CD4-positive, alpha-beta memory T cell (primary cell): ENCODE results near the gene SNIP1. TPM values are rescaled to one million over a fixed set of nuclear protein-coding genes. Genes with fewer than 3 reads are reported as not detected.

Experiments
- CTCF ChIA-PET: fragments of 350-600 bp; sonication (Branson Sonifier 250); formaldehyde crosslinking; loops from one replicate; lab custom pipeline; 2021; ENCODE audit warnings: inconsistent platforms; ENCODE audit not compliant: partially characterized antibody; lab: Charles Lee
- POLR2A ChIA-PET: fragments of 350-600 bp; sonication (Branson Sonifier 250); formaldehyde crosslinking; loops from one replicate; lab custom pipeline; 2021; ENCODE audit not compliant: partially characterized antibody; lab: Charles Lee
- DNase-seq, 5 donors: peaks; one replicate each; pipeline versions ENCODE4 v3.0.0 to v3.0.0-alpha.2; 2020 to 2022; ENCODE audit warnings: mixed read lengths in 1 of 5
- H3K27ac ChIP-seq: one replicate; pipeline ENCODE4 v1.7.0; 2013; ENCODE audit warnings: low read depth, low read length
- H3K27me3 ChIP-seq: 2 replicates; pipeline ENCODE4 v1.7.0; 2013; ENCODE audit warnings: mild to moderate bottlenecking, low read length, moderate library complexity; ENCODE audit not compliant: insufficient read depth
- H3K36me3 ChIP-seq: 2 replicates; pipeline ENCODE4 v1.7.0; 2013; ENCODE audit warnings: mild to moderate bottlenecking, low read length, moderate library complexity; ENCODE audit not compliant: insufficient read depth
- H3K4me1 ChIP-seq: 2 replicates; pipeline ENCODE4 v1.7.0; 2013; ENCODE audit warnings: mild to moderate bottlenecking, low read length, moderate library complexity; ENCODE audit not compliant: insufficient read depth
- H3K4me3 ChIP-seq, 2 donors: one replicate each; pipeline ENCODE4 v1.7.0; 2013; ENCODE audit warnings: low read length in 2 of 2, mild to moderate bottlenecking in 1 of 2
- H3K9me3 ChIP-seq, 2 donors: one replicate each; pipeline ENCODE4 v1.7.0; 2013; ENCODE audit warnings: low read length in 2 of 2, control low read depth in 1 of 2; ENCODE audit not compliant: control insufficient read depth in 1 of 2
- H3K27ac Mint-ChIP-seq, 7 donors: one replicate each; pipeline ENCODE4 v1.8.0; 2020 to 2021; ENCODE audit warnings: mixed read lengths in 7 of 7, mild to moderate bottlenecking in 6 of 7, inconsistent platforms in 3 of 7, moderate library complexity in 3 of 7
- H3K27me3 Mint-ChIP-seq, 2 donors: one replicate each; pipeline ENCODE4 v1.8.0; 2020 to 2021; ENCODE audit warnings: mixed read lengths in 2 of 2
- H3K36me3 Mint-ChIP-seq, 2 donors: one replicate each; pipeline ENCODE4 v1.8.0; 2020 to 2021; ENCODE audit warnings: mixed read lengths in 2 of 2, inconsistent platforms in 1 of 2, mild to moderate bottlenecking in 1 of 2
- H3K4me1 Mint-ChIP-seq, 4 donors: one replicate each; pipeline ENCODE4 v1.8.0; 2020 to 2021; ENCODE audit warnings: mixed read lengths in 4 of 4, mild to moderate bottlenecking in 1 of 4
- H3K4me3 Mint-ChIP-seq, 8 donors: one replicate each; pipeline ENCODE4 v1.8.0; 2020 to 2021; ENCODE audit warnings: mixed read lengths in 8 of 8, mild to moderate bottlenecking in 7 of 8, moderate library complexity in 6 of 8, inconsistent platforms in 3 of 8
- H3K9me3 Mint-ChIP-seq, 8 donors: one replicate each; pipeline ENCODE4 v1.8.0; 2020 to 2021; ENCODE audit warnings: mixed read lengths in 8 of 8, mild to moderate bottlenecking in 5 of 8, inconsistent platforms in 3 of 8, moderate library complexity in 1 of 8
- intact Hi-C: fragments of 100-400 bp; cut with micrococcal nuclease; formaldehyde crosslinking; loops from one replicate; pipeline ENCODE4 v1.15.1; 2023
- polyA plus RNA-seq, 2 donors: library from polyadenylated mRNA; unstranded; fragments of 300-500 nt; fragmentation: Illumina TruSeq; gene quantifications; one replicate each; pipeline ENCODE4 v1.2.3, GENCODE V29; 2021
- total RNA-seq, 2 experiments: library from RNA; stranded (reverse); gene quantifications; one replicate each; pipeline ENCODE4 v1.2.3, GENCODE V29; 2021

The SNIP1 gene
- total RNA-seq (10 to 100 TPM; 29.8 to 30.2 TPM), polyA plus RNA-seq (1 to 10 TPM; 2.1 to 7.1 TPM)

- no peaks in the 10 kb centered on the region for H3K9me3 ChIP-seq
- Mint-ChIP-seq H3K36me3 (peaks cover 18 to 35% of the 10 kb centered on the region in 2 donors), H3K9me3 (no peaks in the 10 kb centered on the region), H3K4me1 (peaks cover 26 to 49% (median 36%) of the 10 kb centered on the region in 4 donors), H3K4me3 (peak within 1 kb of the TSS; percentile 95 to 100 (median 98)), H3K27ac (peak within 1 kb of the TSS; percentile 81 to 100 (median 98)), H3K27me3 (no peaks in the 10 kb centered on the region)
- DNase-seq: peak; percentile 90 to 96 (median 92)
- H3K4me3 ChIP-seq: peak within 1 kb of the TSS; percentile 96 to 99
- peak within 1 kb of the TSS; percentile 96 for H3K27ac ChIP-seq
- ChIA-PET POLR2A (interaction anchor here (0.6 to 1.8 kb wide), 9 partner anchors 29 to 136 kb away, joined by 3 to 15 read pairs (median 4); partner anchors contain the start of genes GNL2 and MEAF6), CTCF (interaction anchor here (0.6 to 2.0 kb wide), 5 partner anchors 11 to 137 kb away, joined by 3 to 13 read pairs (median 4); partner anchors contain the start of gene MEAF6)
- peaks cover 30% of the 10 kb centered on the region for H3K4me1 ChIP-seq
- H3K27me3 ChIP-seq: no peaks in the 10 kb centered on the region
- intact Hi-C loops: loop anchor here (1.0 to 2.0 kb wide), 6 partner anchors 40 to 305 kb away; partner anchors contain the start of genes CDCA8, MEAF6 and MTF1
- peaks cover 10% of the 10 kb centered on the region for H3K36me3 ChIP-seq
These were observed at the start of gene SNIP1 for GRCh38 chr1:37553927-37554808. Gene SNIP1, minus strand, starts transcription at chr1:37554293. Its CDS starts 64 bp downstream, at chr1:37554229.

GRCh38 chr1:37602750-37603694, 48.9 kb upstream of the SNIP1 start:
- no peak overlapping the region for H3K4me3 ChIP-seq
- no peaks in the 10 kb centered on the region for H3K4me1 ChIP-seq
- POLR2A ChIA-PET: interaction anchor here (0.6 to 1.2 kb wide), 3 partner anchors 80 to 1957 kb away, joined by 3 read pairs; no protein-coding TSS in a partner anchor
- Mint-ChIP-seq H3K4me3 (no peak overlapping the region), H3K9me3 (no peaks in the 10 kb centered on the region), H3K27ac (peak overlapping the region in 1 of 7 donors; percentile 11), H3K36me3 (no peaks in the 10 kb centered on the region), H3K4me1 (peaks cover 0 to 7% (median 0%) of the 10 kb centered on the region in 4 donors), H3K27me3 (peaks cover 5% of the 10 kb centered on the region in 2 donors)
- intact Hi-C loops: loop anchor here (1.0 to 2.0 kb wide), 3 partner anchors 72 to 1232 kb away; no protein-coding TSS in a partner anchor
- H3K9me3 ChIP-seq: no peaks in the 10 kb centered on the region
- H3K36me3 ChIP-seq: no peaks in the 10 kb centered on the region
- H3K27me3 ChIP-seq: no peaks in the 10 kb centered on the region
- no peak overlapping the region for H3K27ac ChIP-seq
- CTCF ChIA-PET: interaction anchor here (0.8 to 10.0 kb wide), 21 partner anchors 9 to 373 kb away, joined by 3 to 228 read pairs (median 4); partner anchors contain the start of genes MTF1 and SNIP1
- DNase-seq: peak in 4 of 5 donors; percentile 47 to 58 (median 54)

GRCh38 chr1:37601441-37601840, 47.3 kb upstream of the SNIP1 start:
- no peaks in the 10 kb centered on the region for H3K27me3 ChIP-seq
- intact Hi-C loops: no loop called here
- H3K27ac Mint-ChIP-seq: peak overlapping the region in 1 of 7 donors; percentile 30
- no peaks in the 10 kb centered on the region for H3K9me3 Mint-ChIP-seq
- H3K27ac ChIP-seq: no peak overlapping the region
- CTCF ChIA-PET: interaction anchor here (1.3 to 10.0 kb wide), 3 partner anchors 81 to 116 kb away, joined by 3 to 228 read pairs (median 23); a partner anchor contains a TSS
- H3K9me3 ChIP-seq: no peaks in the 10 kb centered on the region
- peaks cover 0 to 8% (median under 1%) of the 10 kb centered on the region in 4 donors for H3K4me1 Mint-ChIP-seq
- POLR2A ChIA-PET: no interaction called here
- H3K36me3 Mint-ChIP-seq: no peaks in the 10 kb centered on the region
- H3K36me3 ChIP-seq: no peaks in the 10 kb centered on the region
- no peaks in the 10 kb centered on the region for H3K4me1 ChIP-seq
- H3K4me3 ChIP-seq: no peak overlapping the region
- peaks cover 5% of the 10 kb centered on the region in 2 donors for H3K27me3 Mint-ChIP-seq
- no peak for DNase-seq
- H3K4me3 Mint-ChIP-seq: no peak overlapping the region

- ChIA-PET POLR2A (no interaction called here), CTCF (interaction anchor here (10.0 kb wide), 1 partner anchor 83 kb away, joined by 228 read pairs; no protein-coding TSS in a partner anchor)
- intact Hi-C loops: no loop called here
- Mint-ChIP-seq H3K4me3 (peak overlapping the region in 1 of 8 donors; percentile 49), H3K27me3 (peaks cover 4 to 5% of the 10 kb centered on the region in 2 donors), H3K9me3 (no peaks in the 10 kb centered on the region), H3K36me3 (peaks cover 0 to 9% of the 10 kb centered on the region in 2 donors), H3K4me1 (peaks cover 9 to 23% (median 15%) of the 10 kb centered on the region in 4 donors), H3K27ac (peak overlapping the region in 2 of 7 donors; percentile 29 to 50)
- no peak overlapping the region for H3K27ac ChIP-seq
- no peak overlapping the region for H3K4me3 ChIP-seq
- H3K36me3 ChIP-seq: no peaks in the 10 kb centered on the region
- H3K27me3 ChIP-seq: no peaks in the 10 kb centered on the region
- no peak for DNase-seq
- no peaks in the 10 kb centered on the region for H3K9me3 ChIP-seq
- peaks cover 4% of the 10 kb centered on the region for H3K4me1 ChIP-seq
These were observed 45.8 kb upstream of the SNIP1 start for GRCh38 chr1:37599940-37600339.

GRCh38 chr1:37596182-37596667, 42.1 kb upstream of the SNIP1 start:
- peak overlapping the region; percentile 14 to 74 for H3K4me3 ChIP-seq
- peaks cover 5% of the 10 kb centered on the region for H3K36me3 ChIP-seq
- CTCF ChIA-PET: interaction anchor here (0.9 to 1.6 kb wide), 3 partner anchors 13 to 109 kb away, joined by 3 to 4 read pairs (median 3); no protein-coding TSS in a partner anchor
- Mint-ChIP-seq H3K36me3 (peaks cover 6 to 25% of the 10 kb centered on the region in 2 donors), H3K4me3 (peak overlapping the region; percentile 98 to 99 (median 99)), H3K4me1 (peaks cover 18 to 36% (median 26%) of the 10 kb centered on the region in 4 donors), H3K27me3 (no peaks in the 10 kb centered on the region), H3K27ac (peak overlapping the region; percentile 99 to 100 (median 99)), H3K9me3 (no peaks in the 10 kb centered on the region)
- POLR2A ChIA-PET: interaction anchor here (0.6 to 1.7 kb wide), 7 partner anchors 20 to 934 kb away, joined by 3 to 21 read pairs (median 5); partner anchors contain the start of genes CDCA8, MEAF6, SNIP1 and ZC3H12A
- peak overlapping the region; percentile 89 for H3K27ac ChIP-seq
- intact Hi-C loops: loop anchor here (1.0 to 2.0 kb wide), 2 partner anchors 42 to 121 kb away; partner anchors contain the start of genes SNIP1 and ZC3H12A
- H3K9me3 ChIP-seq: no peaks in the 10 kb centered on the region
- H3K27me3 ChIP-seq: no peaks in the 10 kb centered on the region
- H3K4me1 ChIP-seq: peaks cover 17% of the 10 kb centered on the region
- DNase-seq: no peak
